GM18502 (cell line): Measurements from ENCODE around the gene IRAK1.
A peak's percentile ranks its signal among the peaks of the same experiment; 100 is the strongest.

ENCODE experiments used
- ATAC-seq: cut with Tn5 transposase; IDR thresholded peaks from one replicate; pipeline ENCODE4 v1.9.1; 2021; ENCODE audit warnings: mild to moderate bottlenecking; ENCODE audit not compliant: unreplicated experiment, poor library complexity

Gene IRAK1

GRCh38 chrX:154022108-154022507 is 2.4 kb upstream of the IRAK1 start:
- ATAC-seq = no peak

- no peak for ATAC-seq
Measured at GRCh38 chrX:154021131-154021611, 1.5 kb upstream of the IRAK1 start.

- ATAC-seq = no peak
Measured at GRCh38 chrX:154020536-154021115, 924 bp upstream of the IRAK1 start.

GRCh38 chrX:154019061-154019621 is 561 bp downstream of the IRAK1 start:
- peak; percentile 15 for ATAC-seq

GRCh38 chrX:154018518-154019060 is 1.1 kb downstream of the IRAK1 start:
- ATAC-seq = no peak

- no peak for ATAC-seq
Measured at GRCh38 chrX:154017766-154018517, 1.8 kb downstream of the IRAK1 start.

GRCh38 chrX:154016366-154017076 is 3.2 kb downstream of the IRAK1 start:
- no peak for ATAC-seq

- no peak for ATAC-seq
Measured at GRCh38 chrX:154015581-154016264, 4.0 kb downstream of the IRAK1 start.

- ATAC-seq = no peak
Measured at GRCh38 chrX:154014429-154015380, 5.0 kb downstream of the IRAK1 start.

GRCh38 chrX:154013614-154014360 is 5.9 kb downstream of the IRAK1 start:
- peak; percentile 63 for ATAC-seq

- ATAC-seq = no peak
Measured at GRCh38 chrX:154013001-154013421, 6.7 kb downstream of the IRAK1 start.

- ATAC-seq = no peak
Measured at GRCh38 chrX:154012336-154012991, 7.2 kb downstream of the IRAK1 start.

GRCh38 chrX:154011376-154012335 is 8.0 kb downstream of the IRAK1 start:
- ATAC-seq = no peak

GRCh38 chrX:154010330-154011087 is 9.2 kb downstream of the IRAK1 start:
- ATAC-seq = no peak

GRCh38 chrX:154008521-154008920 is 11.2 kb downstream of the IRAK1 start:
- ATAC-seq = no peak

GRCh38 chrX:154006947-154007346 is 12.8 kb downstream of the IRAK1 start:
- no peak for ATAC-seq
